Measurements from ENCODE around the gene ZNF317.

Gene ZNF317

GRCh38 chr19:9128171-9128570, 12.0 kb upstream of the ZNF317 start:
- DNase-seq (ENCODE audit: low read depth), result peak; percentile 64

GRCh38 chr19:9130965-9131364, 9.2 kb upstream of the ZNF317 start:
- H3K4me3 ChIP-seq (ENCODE audit: low read depth, low read length), result no peak overlapping the region
- no peak for TF ChIP-seq CTCF (conservative IDR thresholded peaks at IDR 0.05; ENCODE audit: low read depth, low read length)
- no peak for DNase-seq (ENCODE audit: low read depth)

More at GRCh38 chr19:9128171-9128570, 12.0 kb upstream of the ZNF317 start:
- H3K4me3 ChIP-seq (ENCODE audit: low read depth, low read length), result no peak overlapping the region
- TF ChIP-seq CTCF (conservative IDR thresholded peaks at IDR 0.05; ENCODE audit: low read depth, low read length), result no peak

GRCh38 chr19:9132422-9132821, 7.8 kb upstream of the ZNF317 start:
- H3K4me3 ChIP-seq (ENCODE audit: low read depth, low read length), result no peak overlapping the region

GRCh38 chr19:9139609-9140158, 513 bp upstream of the ZNF317 start:
- no peak for TF ChIP-seq CTCF (conservative IDR thresholded peaks at IDR 0.05; ENCODE audit: low read depth, low read length)
- H3K4me3 ChIP-seq (ENCODE audit: low read depth, low read length), result peak overlapping the region; percentile 99
- DNase-seq (ENCODE audit: low read depth), result no peak

More at GRCh38 chr19:9132422-9132821, 7.8 kb upstream of the ZNF317 start:
- no peak for TF ChIP-seq CTCF (conservative IDR thresholded peaks at IDR 0.05; ENCODE audit: low read depth, low read length)
- no peak for DNase-seq (ENCODE audit: low read depth)

- H3K4me3 ChIP-seq (ENCODE audit: low read depth, low read length), result no peak overlapping the region
- no peak for TF ChIP-seq CTCF (conservative IDR thresholded peaks at IDR 0.05; ENCODE audit: low read depth, low read length)
- DNase-seq (ENCODE audit: low read depth), result peak; percentile 17
Measured at GRCh38 chr19:9144920-9145319, 4.7 kb downstream of the ZNF317 start.

GRCh38 chr19:9146882-9147281, 6.7 kb downstream of the ZNF317 start:
- TF ChIP-seq CTCF (conservative IDR thresholded peaks at IDR 0.05; ENCODE audit: low read depth, low read length), result no peak

GRCh38 chr19:9148697-9149096, 8.5 kb downstream of the ZNF317 start:
- H3K4me3 ChIP-seq (ENCODE audit: low read depth, low read length), result no peak overlapping the region
- no peak for DNase-seq (ENCODE audit: low read depth)
- no peak for TF ChIP-seq CTCF (conservative IDR thresholded peaks at IDR 0.05; ENCODE audit: low read depth, low read length)

More at GRCh38 chr19:9146882-9147281, 6.7 kb downstream of the ZNF317 start:
- H3K4me3 ChIP-seq (ENCODE audit: low read depth, low read length), result no peak overlapping the region
- no peak for DNase-seq (ENCODE audit: low read depth)
